Mesodermal cell (in vitro differentiated cells): ENCODE measurements around the gene GDF15.
"Not testable (repeated sequence)": the region's sequence is repeated elsewhere in the genome, so short reads cannot be mapped to it uniquely, and the experiment has no call there.

Source experiments
- H3K27ac ChIP-seq: 2 replicates; pipeline ENCODE4 v1.7.0; 2013; ENCODE audit warnings: mild to moderate bottlenecking, low read depth, low read length, moderate library complexity; ENCODE audit not compliant: severe bottlenecking
- H3K36me3 ChIP-seq: 2 replicates; pipeline ENCODE4 v1.7.1; 2013; ENCODE audit warnings: mild to moderate bottlenecking, low read length, moderate library complexity; ENCODE audit not compliant: control insufficient read depth, insufficient read depth
- H3K4me1 ChIP-seq: one replicate; pipeline ENCODE4 v1.7.1; 2013; ENCODE audit warnings: mild to moderate bottlenecking, low read length; ENCODE audit not compliant: insufficient read depth, control insufficient read depth, poor library complexity, severe bottlenecking
- H3K4me3 ChIP-seq: 2 replicates; pipeline ENCODE4 v1.7.0; 2013; ENCODE audit warnings: low read length, control low read depth, mild to moderate bottlenecking; ENCODE audit not compliant: insufficient read depth, poor library complexity, severe bottlenecking; ENCODE audit errors: extremely low read depth
- H3K9me3 ChIP-seq: 2 replicates; pipeline ENCODE4 v1.7.1; 2013; ENCODE audit warnings: mild to moderate bottlenecking, low read length, moderate library complexity; ENCODE audit not compliant: control insufficient read depth
- WGBS, 2 experiments: methylation state at CpG; one replicate each; pipeline ENCODE4 v1.1.5; 2013; ENCODE audit warnings: missing lambda C conversion rate in 2 of 2; ENCODE audit not compliant: insufficient coverage in 2 of 2; 5-methylcytosine and 5-hydroxymethylcytosine counted together

Gene GDF15

DNA sequence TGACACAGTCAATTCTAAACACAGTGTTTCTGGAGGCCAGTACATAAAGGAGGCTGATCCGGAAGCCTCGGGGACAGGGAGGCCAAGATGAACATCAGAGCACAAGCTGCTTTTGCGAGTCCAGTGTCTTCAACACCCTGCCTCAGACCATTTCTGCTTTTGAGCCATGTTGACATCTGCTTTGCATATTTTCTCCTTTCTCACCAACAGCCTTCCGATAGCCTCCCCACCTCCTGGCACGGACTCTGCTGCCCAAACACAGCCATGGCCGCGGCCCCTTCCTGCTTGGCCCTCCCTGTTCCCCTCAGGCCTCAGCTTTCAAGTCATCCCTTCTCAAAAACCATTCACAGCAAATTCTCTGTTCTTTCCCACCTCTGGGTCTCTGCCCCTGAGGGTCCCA, 7.9 kb downstream of the GDF15 start:
- WGBS, 2 experiments, result 87 to 89% methylated on average over 7 of the region's 7 CpGs
- H3K27ac ChIP-seq, result no peak overlapping the region
- H3K9me3 ChIP-seq, result no peaks in the 10 kb centered on the region
- no peak overlapping the region for H3K4me3 ChIP-seq
- no peaks in the 10 kb centered on the region for H3K4me1 ChIP-seq
- peaks cover 8% of the 10 kb centered on the region for H3K36me3 ChIP-seq

DNA sequence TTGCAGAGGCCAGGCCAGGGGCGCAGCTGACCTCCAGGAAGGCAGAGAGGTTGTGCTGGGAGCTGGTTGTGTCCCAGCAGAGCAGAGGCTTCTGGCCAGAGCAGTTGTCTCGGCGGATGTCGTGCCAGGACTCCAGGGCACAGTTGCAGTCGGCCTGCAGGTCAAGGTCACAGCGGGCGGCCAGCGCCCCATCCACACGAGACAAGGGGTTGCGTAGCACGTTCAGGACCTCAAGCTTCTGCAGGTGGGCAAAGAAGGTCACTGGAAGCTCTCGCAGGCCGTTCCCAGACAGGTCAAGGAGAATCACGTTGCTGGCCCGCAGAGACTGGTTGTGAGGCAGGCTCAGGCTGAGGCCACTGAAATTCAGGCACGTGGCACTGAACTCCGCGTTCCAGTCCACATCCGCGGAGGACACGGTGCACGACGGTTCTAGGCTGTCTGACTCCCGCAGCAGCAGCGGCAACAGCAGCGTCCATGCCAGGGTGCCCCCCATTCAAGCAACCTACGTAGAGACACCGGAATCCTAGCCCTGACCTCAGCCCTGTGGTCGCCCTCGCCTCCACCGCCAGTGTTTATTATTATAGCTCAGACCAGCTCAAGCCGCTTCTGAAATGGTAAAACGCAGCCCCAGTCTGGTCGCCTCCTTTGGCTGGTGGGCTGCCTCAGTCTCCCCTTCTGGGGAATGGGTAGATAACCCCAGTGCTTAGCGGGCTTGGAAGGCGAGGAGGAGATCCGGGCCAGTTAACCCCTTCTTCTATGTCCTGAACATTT, 10.7 kb downstream of the GDF15 start:
- H3K27ac ChIP-seq, result no peak overlapping the region
- H3K9me3 ChIP-seq, result no peaks in the 10 kb centered on the region
- H3K4me1 ChIP-seq, result no peaks in the 10 kb centered on the region
- H3K36me3 ChIP-seq, result no peaks in the 10 kb centered on the region
- H3K4me3 ChIP-seq, result no peak overlapping the region
- WGBS, 2 experiments, result 87 to 89% methylated on average over 32 to 35 of the region's 37 CpGs

DNA sequence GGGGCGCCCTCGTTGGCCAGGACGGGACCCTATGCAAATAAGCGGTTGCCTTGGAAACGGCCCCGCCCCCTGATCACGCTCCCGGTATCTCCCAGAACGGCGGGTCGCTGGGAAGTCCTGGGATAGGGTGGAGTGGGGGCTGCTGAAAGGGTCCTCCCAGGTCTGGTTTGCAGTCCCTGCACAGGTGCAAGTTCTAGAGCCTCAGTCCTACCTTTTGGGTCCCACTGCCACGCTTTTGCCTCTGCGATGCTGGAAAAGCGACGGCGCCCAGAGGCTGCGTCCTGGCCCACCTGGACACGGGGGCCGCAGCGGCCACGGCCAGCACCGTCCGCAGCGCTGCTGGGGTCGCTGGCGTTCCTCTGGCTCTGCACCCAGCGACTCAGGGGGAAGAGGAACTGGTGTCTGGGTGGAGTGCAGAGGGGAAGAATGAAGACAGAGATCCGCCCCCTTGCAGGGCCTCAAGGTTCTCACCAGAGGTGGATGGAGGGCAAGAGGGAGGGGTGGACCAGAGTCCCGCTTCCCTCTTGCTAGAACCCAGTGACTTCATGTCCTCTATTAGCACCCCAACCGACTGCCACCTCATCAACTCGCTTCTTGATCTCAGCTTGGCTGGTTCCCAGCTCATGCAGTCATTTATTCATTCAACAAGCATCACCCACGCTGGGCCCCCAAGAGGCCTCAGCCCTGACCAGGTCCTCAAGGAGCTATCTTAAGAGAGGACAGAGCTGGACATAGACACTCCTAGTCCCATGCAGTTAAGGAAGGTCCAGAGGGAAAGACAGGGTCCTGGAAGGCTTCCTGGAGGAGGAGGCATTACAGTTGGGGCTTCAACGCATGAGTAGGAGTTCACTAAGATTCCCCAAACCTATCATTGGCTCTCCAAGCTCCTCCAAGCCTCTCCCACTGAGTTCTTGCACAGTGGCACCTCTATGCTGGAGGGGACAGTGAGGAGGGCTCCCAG, 11.6 kb downstream of the GDF15 start, which contains the start of gene LRRC25:
TSS of gene LRRC25 (minus strand) at position 381 of the 961 bp plus-strand sequence. CDS start 659 bp downstream, outside the sequence.
- Histone ChIP-seq H3K9me3 (no peaks in the 10 kb centered on the region), H3K27ac (no peak within 1 kb of the TSS), H3K4me3 (no peak within 1 kb of the TSS), H3K4me1 (no peaks in the 10 kb centered on the region), H3K36me3 (no peaks in the 10 kb centered on the region)
- WGBS, 2 experiments, result 42 to 57% methylated on average over 25 of the region's 33 CpGs

DNA sequence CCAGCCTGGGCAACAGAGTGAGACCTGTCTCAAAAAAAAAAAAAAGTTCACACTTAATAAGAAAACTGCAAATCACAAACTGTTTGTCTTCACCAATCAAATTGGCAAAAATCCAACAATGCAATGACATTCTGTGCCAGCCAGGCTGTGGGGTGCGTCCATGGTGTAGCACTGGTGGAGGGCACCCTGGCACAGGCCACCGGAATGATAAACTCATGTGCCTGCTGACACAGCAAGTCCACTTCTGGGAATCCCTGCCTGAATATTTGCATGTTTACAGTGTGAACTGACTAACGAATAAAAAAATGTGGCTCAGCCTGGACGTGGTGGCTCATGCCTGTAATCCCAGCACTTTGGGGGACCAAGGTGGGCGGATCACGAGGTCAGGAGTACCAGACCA, 13.1 kb downstream of the GDF15 start:
- no peaks in the 10 kb centered on the region for H3K36me3 ChIP-seq
- WGBS, 2 experiments, result 78 to 93% methylated on average over 6 of the region's 6 CpGs
- no peak overlapping the region for H3K27ac ChIP-seq
- no peak overlapping the region for H3K4me3 ChIP-seq
- H3K9me3 ChIP-seq, result no peaks in the 10 kb centered on the region
- no peaks in the 10 kb centered on the region for H3K4me1 ChIP-seq

DNA sequence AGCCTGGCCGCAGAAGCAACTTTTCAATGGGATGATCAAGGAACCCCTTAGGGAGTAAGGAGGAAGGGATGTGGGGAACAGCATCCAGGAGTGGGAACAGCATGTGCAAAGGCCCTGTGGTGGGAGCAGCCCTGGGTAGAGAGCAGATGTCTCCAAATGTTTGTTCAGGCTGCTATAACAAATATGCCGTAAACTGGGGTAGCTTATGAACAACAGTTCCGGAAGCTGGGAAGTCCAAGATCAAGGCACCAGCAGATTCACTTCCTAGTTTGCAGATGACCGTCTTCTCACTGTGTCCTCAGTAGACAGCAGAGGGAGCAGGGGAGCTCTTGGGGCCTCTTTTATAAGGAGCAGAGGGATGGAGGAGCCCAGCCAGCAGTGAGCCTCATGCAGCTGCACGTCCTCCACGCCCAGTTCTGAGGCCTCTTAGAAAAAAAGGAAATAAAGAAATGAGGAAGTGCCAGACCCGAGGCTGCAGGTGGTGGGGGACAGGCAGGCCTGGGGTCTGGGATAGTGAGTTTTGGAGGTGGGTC, 15.7 kb downstream of the GDF15 start:
- H3K36me3 ChIP-seq, result no peaks in the 10 kb centered on the region
- 55 to 73% methylated on average over 6 to 7 of the region's 7 CpGs for WGBS, 2 experiments
- no peak overlapping the region for H3K4me3 ChIP-seq
- H3K27ac ChIP-seq, result no peak overlapping the region
- no peaks in the 10 kb centered on the region for H3K4me1 ChIP-seq
- no peaks in the 10 kb centered on the region for H3K9me3 ChIP-seq

DNA sequence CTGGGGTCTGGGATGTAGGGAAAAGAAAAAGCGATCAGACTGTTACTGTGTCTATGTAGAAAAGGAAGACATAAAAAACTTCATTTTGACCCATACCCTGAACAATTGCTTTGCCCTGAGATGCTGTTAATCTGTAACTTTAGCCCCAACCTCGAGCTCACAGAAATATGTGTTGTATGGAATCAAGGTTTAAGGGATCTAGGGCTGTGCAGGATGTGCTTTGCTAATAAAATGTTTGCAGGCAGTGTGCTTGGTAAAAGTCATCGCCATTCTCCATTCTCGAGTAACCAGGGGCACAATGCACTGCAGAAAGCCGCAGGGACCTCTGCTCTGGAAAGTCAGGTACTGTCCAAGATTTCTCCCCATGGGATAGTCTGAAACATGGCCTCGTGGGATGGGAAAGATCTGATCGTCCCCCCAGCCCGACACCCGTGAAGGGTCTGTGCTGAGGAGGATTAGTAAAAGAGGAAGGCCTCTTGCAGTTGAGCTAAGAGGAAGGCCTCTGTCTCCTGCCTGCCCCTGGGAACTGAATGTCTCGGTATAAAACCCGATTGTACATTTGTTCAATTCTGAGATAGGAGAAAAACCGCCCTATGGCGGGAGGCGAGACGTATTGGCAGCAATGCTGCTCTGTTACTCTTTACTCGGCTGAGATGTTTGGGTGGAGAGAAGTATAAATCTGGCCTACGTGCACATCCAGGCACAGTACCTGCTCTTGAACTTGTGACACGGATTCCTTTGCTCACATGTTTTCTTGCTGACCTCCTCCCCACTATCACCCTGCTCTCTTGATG, 16.7 kb downstream of the GDF15 start:
- not testable (repeated sequence) for H3K4me1 ChIP-seq, H3K9me3 ChIP-seq, H3K36me3 ChIP-seq, H3K27ac ChIP-seq, H3K4me3 ChIP-seq
- WGBS, 2 experiments, result 86 to 95% methylated on average over 11 to 12 of the region's 18 CpGs

DNA sequence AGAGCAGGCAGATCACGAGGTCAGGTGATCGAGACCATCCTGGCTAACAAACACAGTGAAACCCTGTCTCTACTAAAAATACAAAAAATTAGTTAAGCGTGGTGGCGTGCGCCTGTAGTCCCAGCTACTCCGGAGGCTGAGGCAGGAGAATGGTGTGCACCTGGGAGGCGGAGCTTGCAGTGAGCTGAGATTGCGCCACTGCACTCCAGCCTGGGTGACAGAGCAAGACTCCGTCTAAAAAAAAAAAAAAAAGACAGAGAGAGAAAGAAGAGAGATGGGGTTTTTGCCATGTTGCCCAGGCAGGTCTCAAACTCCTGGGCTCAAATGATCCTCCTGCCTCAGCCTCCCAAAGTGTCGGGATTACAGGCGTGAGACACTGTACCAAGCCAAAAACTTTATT, 19.8 kb downstream of the GDF15 start:
- H3K4me1 ChIP-seq, H3K36me3 ChIP-seq, H3K4me3 ChIP-seq, H3K27ac ChIP-seq, H3K9me3 ChIP-seq: not testable (repeated sequence)
- 98 to 100% methylated on average over 6 to 7 of the region's 11 CpGs for WGBS, 2 experiments

DNA sequence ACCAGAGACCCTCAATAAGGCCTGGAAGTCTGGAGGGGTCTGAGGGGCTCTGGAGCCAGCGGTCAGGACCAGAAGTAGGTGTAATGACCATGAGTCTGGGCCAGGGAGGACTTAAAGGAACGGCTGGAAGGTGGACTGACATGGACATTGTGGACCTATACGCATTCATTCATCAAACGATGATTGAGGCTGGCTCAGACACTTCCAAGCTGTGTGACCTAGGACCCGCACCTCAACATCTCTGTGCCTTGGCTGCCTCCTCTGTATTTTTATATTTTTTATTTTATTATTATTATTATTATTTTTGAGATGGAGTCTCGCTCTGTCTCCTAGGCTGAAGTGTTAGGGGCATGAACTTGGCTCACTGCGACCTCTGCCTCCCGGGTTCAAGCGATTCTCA, 20.8 kb downstream of the GDF15 start:
- H3K9me3 ChIP-seq, result no peaks in the 10 kb centered on the region
- H3K27ac ChIP-seq, result no peak overlapping the region
- 87 to 96% methylated on average over 8 of the region's 9 CpGs for WGBS, 2 experiments
- H3K36me3 ChIP-seq, result no peaks in the 10 kb centered on the region
- no peaks in the 10 kb centered on the region for H3K4me1 ChIP-seq
- H3K4me3 ChIP-seq, result no peak overlapping the region

DNA sequence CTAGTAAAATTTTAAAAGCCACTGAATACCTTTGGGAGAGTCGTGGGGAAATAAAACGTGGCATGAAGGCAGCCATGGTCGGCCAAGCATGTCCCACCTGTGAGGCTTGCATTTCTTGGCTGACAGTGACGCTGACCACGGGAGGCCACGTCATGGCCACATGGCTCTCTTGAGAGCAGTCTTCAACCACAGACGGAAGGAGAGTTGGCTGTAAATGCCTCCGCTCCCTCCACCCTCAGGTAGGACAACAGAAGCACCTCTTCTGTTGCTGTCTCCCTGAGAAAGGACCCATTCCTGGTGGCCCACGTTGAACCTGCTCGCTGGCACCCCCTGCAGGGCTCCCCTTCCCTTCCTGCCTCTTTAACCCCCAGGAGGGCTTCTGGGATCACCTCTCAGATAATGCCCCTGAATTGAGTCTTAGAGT, 22.1 kb downstream of the GDF15 start:
- Histone ChIP-seq H3K27ac (no peak overlapping the region), H3K4me1 (no peaks in the 10 kb centered on the region), H3K4me3 (no peak overlapping the region), H3K36me3 (no peaks in the 10 kb centered on the region), H3K9me3 (no peaks in the 10 kb centered on the region)
- 75 to 80% methylated on average over 10 of the region's 10 CpGs for WGBS, 2 experiments

DNA sequence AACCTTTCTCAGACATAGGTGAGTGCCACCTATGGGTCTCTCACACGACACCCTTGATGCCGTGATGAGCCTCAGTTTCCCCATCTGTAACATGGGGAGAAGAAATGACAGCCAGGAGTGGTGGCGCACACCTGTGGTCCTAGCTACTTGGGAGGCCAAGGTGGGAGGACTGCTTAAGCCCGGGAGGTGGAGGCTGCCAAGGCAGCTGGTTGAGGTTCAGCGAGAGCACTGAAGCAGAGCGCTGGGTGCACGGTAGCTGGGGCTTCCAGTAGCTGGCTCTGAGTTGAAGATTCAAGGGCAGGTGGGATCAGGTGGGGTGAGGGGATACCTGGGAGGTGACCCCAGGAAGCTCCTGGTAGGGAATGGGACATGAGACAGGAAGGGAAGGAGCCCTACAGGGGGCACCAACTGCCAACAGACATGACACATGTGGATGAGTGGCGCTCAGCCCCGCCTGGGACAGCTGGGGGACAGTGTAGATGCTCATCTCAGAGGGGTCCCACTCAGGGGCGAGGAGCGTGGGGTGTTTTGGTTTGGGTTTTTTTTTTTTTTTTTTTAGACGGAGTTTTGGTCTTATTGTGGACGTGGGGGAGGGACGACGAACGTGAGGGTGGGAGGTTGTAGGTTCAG, 26.8 kb downstream of the GDF15 start:
- WGBS, 2 experiments, result 89 to 91% methylated on average over 13 to 15 of the region's 16 CpGs

More for the DNA sequence above, 26.8 kb downstream of the GDF15 start:
- Histone ChIP-seq H3K9me3 (no peaks in the 10 kb centered on the region), H3K4me1 (peaks cover 11% of the 10 kb centered on the region), H3K27ac (no peak overlapping the region), H3K4me3 (no peak overlapping the region), H3K36me3 (no peaks in the 10 kb centered on the region)
